CD14-positive monocyte (primary cell): ENCODE results near the gene KCNAB1. TPM values are rescaled to one million over a fixed set of nuclear protein-coding genes. Genes with fewer than 3 reads are reported as not detected.

Experiments used
- DNase-seq, 3 donors: peaks; one replicate each; pipeline ENCODE4 v3.0.0-alpha.2; 2011 to 2022
- H2AFZ ChIP-seq: 2 replicates; pipeline ENCODE4 v1.6.0; 2012; ENCODE audit warnings: mild to moderate bottlenecking, low read depth, low read length, inconsistent platforms; ENCODE audit not compliant: insufficient read depth, poor library complexity, severe bottlenecking
- H3K27ac ChIP-seq, 2 donors: 1 replicate in 1 of 2; 2 replicates in 1 of 2; pipeline ENCODE4 v1.5.1; 2012 to 2013; ENCODE audit warnings: low read length in 2 of 2, control low read depth in 1 of 2, inconsistent platforms in 1 of 2, low read depth in 1 of 2, mild to moderate bottlenecking in 1 of 2
- H3K27me3 ChIP-seq, 2 donors: one replicate each; pipeline versions ENCODE4 v1.6.0 to v1.6.1; 2011 to 2013; ENCODE audit warnings: low read length in 2 of 2; ENCODE audit not compliant: control insufficient read depth in 2 of 2, insufficient read depth in 2 of 2
- H3K36me3 ChIP-seq, 2 donors: replicated peaks in 1 of 2; 1 replicate in 1 of 2; 2 replicates in 1 of 2; pipeline versions ENCODE4 v1.5.1 to v1.6.1; 2012 to 2013; ENCODE audit warnings: low read length in 2 of 2, control low read depth in 1 of 2, inconsistent platforms in 1 of 2, mild to moderate bottlenecking in 1 of 2; ENCODE audit not compliant: insufficient read depth in 2 of 2, control insufficient read depth in 1 of 2
- H3K4me1 ChIP-seq, 2 donors: 1 replicate in 1 of 2; 2 replicates in 1 of 2; pipeline versions ENCODE4 v1.5.1 to v1.6.1; 2012 to 2013; ENCODE audit warnings: low read length in 2 of 2, control low read depth in 1 of 2, inconsistent platforms in 1 of 2, mild to moderate bottlenecking in 1 of 2, moderate library complexity in 1 of 2; ENCODE audit not compliant: insufficient read depth in 2 of 2, control insufficient read depth in 1 of 2
- H3K4me2 ChIP-seq: replicated peaks from 2 replicates; pipeline ENCODE3; 2012; ENCODE audit warnings: low read length, moderate library complexity, mild to moderate bottlenecking; ENCODE audit not compliant: poor library complexity, severe bottlenecking; ENCODE audit errors: extremely low read depth
- H3K4me3 ChIP-seq, 3 experiments: fragments of 200-600 bp in 1 of 3; sonication (generic) in 1 of 3; replicated peaks in 1 of 3; 1 replicate in 2 of 3; 2 replicates in 1 of 3; pipeline ENCODE4 v1.5.1; 2011 to 2013; ENCODE audit warnings: low read length in 3 of 3, mild to moderate bottlenecking in 3 of 3, control low read depth in 2 of 3, low read depth in 2 of 3, inconsistent platforms in 1 of 3, moderate library complexity in 1 of 3
- H3K79me2 ChIP-seq: 2 replicates; pipeline ENCODE4 v1.6.0; 2012; ENCODE audit warnings: mild to moderate bottlenecking, control low read depth, inconsistent platforms, low read length, moderate library complexity; ENCODE audit not compliant: insufficient read depth
- H3K9ac ChIP-seq: 2 replicates; pipeline ENCODE4 v1.6.0; 2017; ENCODE audit warnings: low read length, mild to moderate bottlenecking; ENCODE audit not compliant: insufficient read depth, poor library complexity, severe bottlenecking
- H3K9me3 ChIP-seq, 2 donors: replicated peaks in 1 of 2; 1 replicate in 1 of 2; 2 replicates in 1 of 2; pipeline versions ENCODE4 v1.5.1 to v1.6.1; 2012 to 2013; ENCODE audit warnings: low read length in 2 of 2, control low read depth in 1 of 2; ENCODE audit not compliant: control insufficient read depth in 1 of 2, insufficient read depth in 1 of 2
- H4K20me1 ChIP-seq: 2 replicates; pipeline ENCODE4 v1.6.0; 2012; ENCODE audit warnings: mild to moderate bottlenecking, low read length, control low read depth, moderate library complexity; ENCODE audit not compliant: insufficient read depth
- H3K27ac Mint-ChIP-seq, 7 donors: one replicate each; pipeline ENCODE4 v1.8.0; 2020; ENCODE audit warnings: mild to moderate bottlenecking in 7 of 7, mixed read lengths in 7 of 7, moderate library complexity in 6 of 7, inconsistent platforms in 2 of 7
- H3K27me3 Mint-ChIP-seq, 3 donors: one replicate each; pipeline ENCODE4 v1.8.0; 2021 to 2022; ENCODE audit warnings: low read depth in 3 of 3, mild to moderate bottlenecking in 3 of 3, mixed read lengths in 3 of 3, moderate library complexity in 3 of 3, inconsistent platforms in 1 of 3
- H3K36me3 Mint-ChIP-seq, 2 donors: one replicate each; pipeline ENCODE4 v1.8.0; 2020; ENCODE audit warnings: mixed read lengths in 2 of 2, inconsistent platforms in 1 of 2, mild to moderate bottlenecking in 1 of 2
- H3K4me1 Mint-ChIP-seq: one replicate; pipeline ENCODE4 v1.8.0; 2020; ENCODE audit warnings: mild to moderate bottlenecking, mixed read lengths
- H3K4me3 Mint-ChIP-seq, 2 donors: one replicate each; pipeline ENCODE4 v1.8.0; 2020; ENCODE audit warnings: mild to moderate bottlenecking in 2 of 2, mixed read lengths in 2 of 2, moderate library complexity in 1 of 2
- H3K9me3 Mint-ChIP-seq, 7 donors: one replicate each; pipeline ENCODE4 v1.8.0; 2020 to 2022; ENCODE audit warnings: mixed read lengths in 7 of 7, mild to moderate bottlenecking in 6 of 7, moderate library complexity in 6 of 7, inconsistent platforms in 2 of 7
- WGBS: methylation state at CpG from one replicate; pipeline ENCODE4 v1.1.5; 2013; ENCODE audit warnings: missing lambda C conversion rate; ENCODE audit not compliant: insufficient coverage; 5-methylcytosine and 5-hydroxymethylcytosine counted together
- intact Hi-C, 2 donors: fragments of 100-400 bp; cut with micrococcal nuclease; formaldehyde crosslinking; loops; one replicate each; pipeline versions ENCODE4 v1.15.0 to v1.15.1; 2023
- polyA plus RNA-seq, 3 donors: library from polyadenylated mRNA; depleted of rRNA in 1 of 3; unstranded in 2 of 3; stranded (reverse) in 1 of 3; fragments of 300-500 nt in 2 of 3; fragments of >200 nt in 1 of 3; fragmentation: Illumina TruSeq in 2 of 3; gene quantifications; 1 replicate in 2 of 3; 2 replicates in 1 of 3; pipeline ENCODE4 v1.2.3, GENCODE V29; 2012 to 2021
- TF ChIP-seq, protein P1 (sequence below): fragments of 200-600 bp; IDR thresholded peaks from one replicate; pipeline ENCODE4 v1.8.0; 2022; ENCODE audit warnings: antibody characterized with exemption, mild to moderate bottlenecking

KCNAB1 gene
- polyA plus RNA-seq, 3 donors, result 0.08 to 0.14 TPM; not detected in 1

DNA sequence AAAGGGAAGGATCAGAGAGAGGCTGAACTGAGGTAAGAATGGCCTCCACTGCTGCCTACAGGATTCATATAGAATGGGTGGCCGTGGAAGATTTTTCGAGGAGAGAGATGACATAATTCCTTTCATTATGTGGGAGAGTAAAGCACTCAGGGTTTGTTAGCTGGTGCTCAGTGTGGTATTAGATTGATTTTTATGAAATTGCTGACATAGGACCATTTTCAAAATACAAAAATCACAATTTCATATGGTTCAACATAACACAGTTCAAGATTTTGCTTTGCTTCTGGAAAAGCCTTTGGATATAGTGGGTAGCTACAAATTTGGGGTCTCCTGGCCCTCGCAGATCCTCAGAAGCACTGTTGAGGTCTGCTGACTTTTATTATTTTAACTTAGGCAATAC lies 95.4 kb downstream of the KCNAB1 start:
- Mint-ChIP-seq H3K4me1 (no peaks in the 10 kb centered on the region), H3K36me3 (no peaks in the 10 kb centered on the region), H3K9me3 (peaks cover 0 to 6% (median 1%) of the 10 kb centered on the region in 7 donors), H3K4me3 (no peak overlapping the region), H3K27ac (peak overlapping the region in 1 of 7 donors; percentile 32), H3K27me3 (peaks cover 0 to 4% (median 2%) of the 10 kb centered on the region in 3 donors)
- Histone ChIP-seq H3K36me3 (no peaks in the 10 kb centered on the region), H3K9ac (no peak overlapping the region), H3K4me2 (no peak overlapping the region), H3K27ac (no peak overlapping the region), H2AFZ (no peak overlapping the region), H3K9me3 (no peaks in the 10 kb centered on the region), H4K20me1 (no peaks in the 10 kb centered on the region), H3K4me3 (no peak overlapping the region), H3K79me2 (no peaks in the 10 kb centered on the region), H3K4me1 (no peaks in the 10 kb centered on the region), H3K27me3 (no peaks in the 10 kb centered on the region)
- 100% methylated on average over 1 of the region's 3 CpGs for WGBS
- no peak for DNase-seq
- intact Hi-C loops, result no loop called here
- TF ChIP-seq, protein P1, sequence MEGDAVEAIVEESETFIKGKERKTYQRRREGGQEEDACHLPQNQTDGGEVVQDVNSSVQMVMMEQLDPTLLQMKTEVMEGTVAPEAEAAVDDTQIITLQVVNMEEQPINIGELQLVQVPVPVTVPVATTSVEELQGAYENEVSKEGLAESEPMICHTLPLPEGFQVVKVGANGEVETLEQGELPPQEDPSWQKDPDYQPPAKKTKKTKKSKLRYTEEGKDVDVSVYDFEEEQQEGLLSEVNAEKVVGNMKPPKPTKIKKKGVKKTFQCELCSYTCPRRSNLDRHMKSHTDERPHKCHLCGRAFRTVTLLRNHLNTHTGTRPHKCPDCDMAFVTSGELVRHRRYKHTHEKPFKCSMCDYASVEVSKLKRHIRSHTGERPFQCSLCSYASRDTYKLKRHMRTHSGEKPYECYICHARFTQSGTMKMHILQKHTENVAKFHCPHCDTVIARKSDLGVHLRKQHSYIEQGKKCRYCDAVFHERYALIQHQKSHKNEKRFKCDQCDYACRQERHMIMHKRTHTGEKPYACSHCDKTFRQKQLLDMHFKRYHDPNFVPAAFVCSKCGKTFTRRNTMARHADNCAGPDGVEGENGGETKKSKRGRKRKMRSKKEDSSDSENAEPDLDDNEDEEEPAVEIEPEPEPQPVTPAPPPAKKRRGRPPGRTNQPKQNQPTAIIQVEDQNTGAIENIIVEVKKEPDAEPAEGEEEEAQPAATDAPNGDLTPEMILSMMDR, result no peak

DNA sequence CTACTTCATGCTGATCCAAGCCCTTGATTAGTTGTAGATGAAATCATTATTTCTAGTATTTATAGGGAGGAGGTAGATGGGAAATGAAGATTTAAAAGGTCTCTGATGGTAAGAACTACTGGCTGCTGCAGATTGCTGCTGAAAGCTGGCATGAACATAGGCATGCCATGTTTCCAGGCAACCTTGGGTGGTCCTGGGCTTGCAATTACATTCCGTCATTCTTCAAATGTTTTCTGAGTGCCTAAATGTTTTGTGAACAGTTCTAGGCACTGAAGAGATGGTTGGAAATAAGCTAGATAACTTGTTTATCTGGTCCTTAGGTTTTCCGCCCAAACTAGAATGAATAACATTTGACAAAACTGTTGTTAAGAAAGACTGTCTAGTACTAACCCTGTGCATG lies 95.8 kb downstream of the KCNAB1 start:
- H3K27me3 ChIP-seq, result no peaks in the 10 kb centered on the region
- WGBS, result 100% methylated on average over 1 of the region's 2 CpGs
- no peak overlapping the region for H3K27ac ChIP-seq
- intact Hi-C loops, result no loop called here
- no peak overlapping the region for H3K4me3 Mint-ChIP-seq
- H3K4me1 Mint-ChIP-seq, result no peaks in the 10 kb centered on the region
- no peaks in the 10 kb centered on the region for H3K4me1 ChIP-seq
- H3K27me3 Mint-ChIP-seq, result peaks cover 0 to 4% (median 2%) of the 10 kb centered on the region in 3 donors
- no peaks in the 10 kb centered on the region for H3K36me3 Mint-ChIP-seq
- no peaks in the 10 kb centered on the region for H4K20me1 ChIP-seq
- no peaks in the 10 kb centered on the region for H3K36me3 ChIP-seq
- no peak overlapping the region for H3K4me3 ChIP-seq
- H3K9me3 ChIP-seq, result no peaks in the 10 kb centered on the region
- H3K9me3 Mint-ChIP-seq, result peaks cover 0 to 6% (median 3%) of the 10 kb centered on the region in 7 donors
- no peak overlapping the region for H3K9ac ChIP-seq
- TF ChIP-seq, protein P1, result no peak
- H2AFZ ChIP-seq, result no peak overlapping the region
- H3K79me2 ChIP-seq, result no peaks in the 10 kb centered on the region
- H3K4me2 ChIP-seq, result no peak overlapping the region
- no peak overlapping the region for H3K27ac Mint-ChIP-seq
- DNase-seq, result no peak
